Subcutaneous preadipocyte (primary cell): ENCODE data around the gene ACSM5. TPM values are rescaled to one million over a fixed set of nuclear protein-coding genes. Genes with fewer than 3 reads are reported as not detected.

Experiments used
- total RNA-seq: library from RNA; depleted of rRNA; stranded (reverse); fragments of >200 nt; gene quantifications from 2 replicates; pipeline ENCODE4 v1.2.3, GENCODE V29; 2012

Gene ACSM5
- total RNA-seq: 0.78 and 8.5 TPM in 2 replicates

GRCh38 chr16:20409398-20410120, at the start of gene ACSM5:
Gene ACSM5 (plus strand): TSS chr16:20409534. CDS start chr16:20411485, 1,951 bp downstream.

GRCh38 chr16:20404637-20405036, 4.7 kb upstream of the ACSM5 start, which contains the start of gene PDILT:
Gene PDILT (minus strand): TSS chr16:20404737. CDS start chr16:20399300, 5,437 bp downstream.

GRCh38 chr16:20451364-20451763, 42.0 kb downstream of the ACSM5 start, which contains the start of gene ACSM2A:
Gene ACSM2A (plus strand): TSS chr16:20451521. CDS start chr16:20460115, 8,594 bp downstream.

Other genes starting within 250 kb of the ACSM5 start
- not detected in 2 replicates for gene GP2, start 82.0 kb upstream of the ACSM5 start, total RNA-seq
- not detected in 2 replicates for gene UMOD, start 56.8 kb upstream of the ACSM5 start, total RNA-seq
- not detected in 2 replicates for gene PDILT, start 4.8 kb upstream of the ACSM5 start, total RNA-seq
- gene ACSM2A, start 42.0 kb downstream of the ACSM5 start, total RNA-seq: not detected in 2 replicates
- gene ACSM2B, start 166.8 kb downstream of the ACSM5 start, total RNA-seq: not detected in 2 replicates